Renal cortex interstitium (tissue), 11 donors: ENCODE results near the gene C19orf47. TPM values are rescaled to one million over a fixed set of nuclear protein-coding genes. Genes with fewer than 3 reads are reported as not detected.

Experiments used
- DNase-seq, 11 donors: peaks; one replicate each; pipeline ENCODE4 v3.0.0-alpha.2; 2013; ENCODE audit warnings: low read depth in 9 of 11, low spot score in 4 of 11; ENCODE audit errors: extremely low read depth in 1 of 11
- polyA plus RNA-seq, 3 donors: library from polyadenylated mRNA; unstranded; fragments of 120-200 nt; gene quantifications; one replicate each; pipeline ENCODE4 v1.2.1, GENCODE V29; 2013; ENCODE audit not compliant: insufficient read length in 3 of 3

Gene C19orf47
- polyA plus RNA-seq, 3 donors = 8.3 to 18.0 (median 14.5) TPM

DNA sequence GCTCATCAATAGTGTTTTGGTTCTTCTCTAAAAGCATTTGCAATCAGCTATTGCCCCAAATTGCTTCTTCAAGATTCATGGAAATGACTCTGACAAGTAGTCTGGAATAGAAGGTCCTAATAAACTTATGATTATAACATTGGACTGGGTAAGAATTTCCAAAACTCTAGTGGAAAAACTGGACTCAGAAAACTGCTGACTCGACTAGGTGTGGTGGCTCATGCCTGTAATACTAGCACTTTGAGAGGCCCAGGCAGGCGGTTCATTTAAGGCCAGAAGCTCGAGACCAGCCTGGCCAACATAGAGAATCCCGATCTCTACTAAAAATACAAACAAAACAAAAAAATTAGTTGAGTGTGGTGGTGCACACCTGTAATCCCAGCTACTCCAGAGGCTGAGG, 47.5 kb downstream of the C19orf47 start:
- DNase-seq = no peak

DNA sequence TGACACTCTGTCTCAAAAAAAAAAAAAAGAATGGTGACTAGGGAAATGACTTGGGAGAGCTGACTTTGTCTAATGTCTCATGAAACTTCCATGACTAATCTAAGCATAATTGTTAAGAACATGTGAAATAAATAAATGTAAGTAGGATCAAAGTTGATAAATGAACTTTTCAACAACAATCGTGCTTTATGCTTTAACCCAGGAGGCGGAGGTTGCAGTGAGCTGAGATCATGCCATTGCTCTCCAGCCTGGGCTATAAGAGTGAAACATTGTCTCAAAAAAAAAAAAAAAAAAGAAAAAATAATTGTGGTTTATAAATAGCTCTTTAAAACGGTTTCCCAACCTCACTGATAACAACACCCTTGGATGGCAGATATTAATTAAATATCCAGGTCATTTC, 50.2 kb downstream of the C19orf47 start:
- DNase-seq = no peak

GRCh38 chr19:40294560-40294959, 53.6 kb downstream of the C19orf47 start:
- DNase-seq = no peak

DNA sequence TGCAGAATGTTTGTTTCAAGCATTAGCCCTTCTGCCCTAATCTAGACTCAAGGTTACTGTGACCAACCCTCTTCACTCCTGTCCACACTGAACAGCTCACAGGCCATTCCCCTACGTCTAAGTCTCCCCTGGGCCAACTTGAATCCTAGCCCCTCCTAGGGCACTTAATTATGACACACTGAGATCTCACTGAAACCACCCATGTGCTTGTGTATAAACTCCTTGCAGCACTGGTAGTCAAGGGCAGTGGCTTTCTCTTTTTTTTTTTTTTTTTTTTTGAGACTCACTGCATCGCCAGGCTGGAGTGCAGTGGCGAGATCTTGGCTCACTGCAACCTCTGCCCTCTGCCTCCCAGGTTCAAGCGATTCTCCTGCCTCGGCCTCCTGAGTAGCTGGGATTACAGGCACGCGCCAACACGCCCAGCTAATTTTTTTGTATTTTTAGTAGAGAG, 61.2 kb downstream of the C19orf47 start:
- DNase-seq = no peak

GRCh38 chr19:40286235-40286970, 61.8 kb downstream of the C19orf47 start:
- DNase-seq = peak in 1 of 11 donors; percentile 25

- peak; percentile 97 to 100 (median 99) for DNase-seq
Measured at GRCh38 chr19:40285353-40286234, 62.6 kb downstream of the C19orf47 start.

DNA sequence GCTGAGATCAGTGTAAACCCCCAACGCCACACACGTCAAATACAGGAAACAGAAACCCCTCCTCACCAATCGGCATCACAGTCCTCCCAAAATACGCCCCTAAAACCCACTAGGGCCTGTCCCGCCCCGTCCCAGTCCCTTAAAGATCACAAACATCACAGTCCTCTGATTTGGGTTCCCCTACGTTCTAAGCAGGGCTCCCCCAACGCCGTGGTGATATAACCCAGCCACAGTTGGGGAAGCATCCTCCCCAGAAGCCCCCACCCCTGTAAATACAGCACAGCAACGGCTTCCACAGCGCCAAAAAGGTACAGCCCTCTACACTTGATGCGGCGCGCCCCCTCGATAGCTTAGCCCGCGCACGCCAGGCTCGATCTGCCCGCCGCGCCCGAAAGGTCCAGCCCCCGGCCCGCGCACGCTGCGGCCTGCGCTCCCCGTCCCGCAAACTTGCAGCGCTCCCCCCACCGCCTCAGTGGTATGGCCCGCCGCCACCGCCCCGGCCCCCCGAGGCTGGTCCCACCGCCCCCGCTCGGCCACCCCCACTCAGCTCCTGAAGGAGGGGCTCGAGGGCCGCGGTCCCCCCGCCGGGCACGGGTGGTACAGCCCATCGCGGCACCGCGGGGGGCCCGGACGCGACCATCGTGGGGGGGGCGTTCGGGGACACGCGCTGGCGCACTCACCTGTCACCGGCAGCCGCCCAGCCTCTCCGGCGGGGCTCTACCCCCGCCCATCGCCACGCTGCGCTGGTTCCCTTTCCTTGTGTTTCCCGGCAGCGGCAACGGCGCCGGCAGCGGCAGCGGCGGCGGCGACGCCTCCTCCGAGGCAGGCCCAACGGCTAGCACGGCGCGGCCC, 63.5 kb downstream of the C19orf47 start, which contains the start of gene AKT2:
Gene AKT2 (minus strand): TSS at position 845 of the 852 bp plus-strand sequence. CDS start 20,078 bp downstream, outside the sequence.
- DNase-seq = peak in 9 of 11 donors; percentile 41 to 80 (median 69)

- no peak for DNase-seq
Measured at GRCh38 chr19:40284251-40284500, 64.0 kb downstream of the C19orf47 start.

- DNase-seq = no peak
Measured at GRCh38 chr19:40283414-40284250, 64.6 kb downstream of the C19orf47 start.

- no peak for DNase-seq
Measured at GRCh38 chr19:40282920-40283319, 65.3 kb downstream of the C19orf47 start.

- DNase-seq = no peak
Measured at GRCh38 chr19:40282209-40282580, 66.0 kb downstream of the C19orf47 start.

- DNase-seq = no peak
Measured at GRCh38 chr19:40281381-40282208, 66.6 kb downstream of the C19orf47 start.

- DNase-seq = no peak
Measured at GRCh38 chr19:40280608-40281221, 67.5 kb downstream of the C19orf47 start.

DNA sequence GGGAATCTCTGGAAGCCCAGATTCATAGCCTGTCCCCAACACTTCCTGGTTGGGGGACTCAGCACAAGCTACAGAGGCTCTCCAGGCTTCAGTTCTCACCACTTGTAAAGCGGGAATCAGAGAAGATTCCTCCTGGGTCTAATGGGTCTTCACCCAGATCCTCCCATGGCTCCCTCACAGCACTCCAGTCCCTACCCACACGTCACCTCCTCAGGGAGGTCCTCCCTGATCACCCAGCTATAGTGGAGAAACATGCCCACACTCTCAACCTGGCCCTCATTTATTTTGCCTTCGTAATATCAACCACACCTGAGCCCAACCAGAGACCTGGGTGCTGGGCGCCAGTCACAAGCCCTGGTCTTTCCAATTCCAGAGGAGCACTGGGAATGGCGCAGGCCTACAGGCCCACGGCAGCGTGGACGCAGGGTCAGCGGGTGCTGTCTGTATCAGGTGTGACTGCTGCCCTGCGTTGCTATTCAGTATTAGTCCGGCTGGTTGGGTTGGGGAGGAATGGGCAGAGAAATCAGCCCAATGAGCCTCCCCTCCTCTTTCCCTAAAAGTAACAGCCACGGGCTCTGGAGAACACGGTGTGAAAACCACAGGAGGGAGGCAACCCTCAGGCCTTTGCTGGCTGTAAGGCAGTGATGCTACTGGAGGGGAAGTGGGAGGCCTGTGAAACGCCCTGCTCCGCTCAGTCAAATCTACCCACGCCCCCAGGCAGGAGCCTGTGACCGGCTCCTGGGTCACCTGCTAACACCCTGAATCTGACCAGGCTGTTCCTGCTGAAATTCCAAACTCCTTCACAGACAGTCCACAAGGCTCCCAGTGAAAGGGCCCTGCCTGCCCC, 68.2 kb downstream of the C19orf47 start:
- DNase-seq = no peak

GRCh38 chr19:40279120-40279551, 69.1 kb downstream of the C19orf47 start:
- peak in 8 of 11 donors; percentile 52 to 74 (median 64) for DNase-seq

DNA sequence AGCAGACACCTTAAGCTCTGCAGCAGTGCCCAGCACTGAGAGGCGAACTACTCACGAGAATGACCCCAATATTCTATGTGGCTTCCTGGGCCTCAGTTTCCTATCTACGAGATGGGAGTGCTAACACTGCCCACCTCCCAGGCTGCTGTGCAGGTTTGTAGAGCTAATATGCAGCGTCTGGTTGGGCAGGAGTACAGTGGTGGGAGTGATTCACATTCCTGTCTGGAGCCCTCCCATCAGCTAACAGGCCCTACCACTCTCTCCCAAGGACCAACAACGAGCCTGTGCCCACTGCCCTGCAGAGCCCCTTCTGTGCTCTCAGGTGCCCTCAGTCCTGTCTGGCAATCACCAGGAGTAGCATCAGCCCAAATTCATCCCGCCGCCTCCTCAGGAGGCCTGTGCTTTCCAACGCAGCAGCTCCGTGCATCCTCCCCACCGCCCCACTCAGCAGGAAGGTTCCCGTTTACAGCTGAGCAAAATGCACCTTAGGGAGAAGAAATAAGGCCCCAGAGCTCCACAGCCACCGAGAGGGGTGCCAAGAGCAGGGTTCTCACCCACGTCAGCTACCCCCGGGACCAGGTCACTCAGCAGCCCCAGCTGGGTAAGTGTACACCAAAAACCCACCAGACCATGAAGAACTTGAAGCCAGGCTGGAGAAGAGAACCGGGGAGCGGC, 69.7 kb downstream of the C19orf47 start:
- no peak for DNase-seq
